DOHH2 (cell line): ENCODE results near the gene ARHGAP11A.

Experiments used
- H3F3A ChIP-seq: fragments of 200-600 bp; sonication (generic), shearing (Covaris generic); 2 replicates; pipeline ENCODE4 v1.6.0; 2016; ENCODE audit warnings: antibody characterized with exemption, mild to moderate bottlenecking; ENCODE audit not compliant: control insufficient read depth, insufficient read depth
- H3K27ac ChIP-seq: fragments of 200-600 bp; sonication (generic); 2 replicates; pipeline ENCODE4 v1.5.1; 2014; ENCODE audit warnings: low read depth, mild to moderate bottlenecking, low read length, moderate library complexity
- H3K27me3 ChIP-seq: fragments of 200-600 bp; sonication (generic); 2 replicates; pipeline ENCODE4 v1.6.1; 2014; ENCODE audit warnings: mild to moderate bottlenecking, low read length, mixed read lengths; ENCODE audit not compliant: control insufficient read depth
- H3K36me3 ChIP-seq: fragments of 200-600 bp; sonication (generic); 2 replicates; pipeline ENCODE4 v1.6.1; 2014; ENCODE audit warnings: mild to moderate bottlenecking, low read length, moderate library complexity, mixed read lengths; ENCODE audit not compliant: control insufficient read depth
- H3K4me1 ChIP-seq: fragments of 200-600 bp; sonication (generic); 2 replicates; pipeline ENCODE4 v1.6.1; 2014; ENCODE audit warnings: mild to moderate bottlenecking, low read length, mixed read lengths; ENCODE audit not compliant: control insufficient read depth
- H3K4me2 ChIP-seq: fragments of 200-600 bp; sonication (generic); 2 replicates; pipeline ENCODE4 v1.6.0; 2014; ENCODE audit warnings: mild to moderate bottlenecking, low read length, moderate library complexity
- H3K4me3 ChIP-seq: fragments of 200-600 bp; sonication (generic); 2 replicates; pipeline ENCODE4 v1.5.1; 2014; ENCODE audit warnings: mild to moderate bottlenecking, low read length, mixed read lengths
- H3K79me2 ChIP-seq: fragments of 200-600 bp; sonication (generic); 2 replicates; pipeline ENCODE4 v1.6.1; 2014; ENCODE audit warnings: mild to moderate bottlenecking, low read length, mixed read lengths; ENCODE audit not compliant: control insufficient read depth
- H3K9me2 ChIP-seq: fragments of 200-600 bp; sonication (generic); replicated peaks from 2 replicates; pipeline ENCODE4 v1.6.1; 2014; ENCODE audit warnings: mild to moderate bottlenecking, low read length, mixed read lengths; ENCODE audit not compliant: control insufficient read depth
- H3K9me3 ChIP-seq: fragments of 200-600 bp; sonication (generic); 2 replicates; pipeline ENCODE4 v1.6.1; 2014; ENCODE audit warnings: antibody characterized with exemption, low read length, mixed read lengths; ENCODE audit not compliant: control insufficient read depth, insufficient read depth
- H4K20me1 ChIP-seq: fragments of 200-600 bp; sonication (generic); 2 replicates; pipeline ENCODE4 v1.6.0; 2014; ENCODE audit warnings: low read depth, mild to moderate bottlenecking, antibody characterized with exemption, low read length, moderate library complexity; ENCODE audit not compliant: control insufficient read depth, insufficient read depth
- CTCF ChIP-seq: fragments of 200-600 bp; sonication (generic); IDR thresholded peaks from one replicate; pipeline ENCODE4 v1.5.1; 2014; ENCODE audit warnings: antibody characterized with exemption, mild to moderate bottlenecking, low read depth, low read length; ENCODE audit not compliant: poor library complexity, severe bottlenecking
- EZH2phosphoT487 ChIP-seq: fragments of 200-600 bp; sonication (generic); IDR thresholded peaks from 2 replicates; pipeline ENCODE4 v1.6.1; 2017; ENCODE audit warnings: borderline replicate concordance, mild to moderate bottlenecking, antibody characterized with exemption, low read length, moderate library complexity, mixed read lengths

ARHGAP11A gene

GRCh38 chr15:32663671-32664070 is 48.4 kb downstream of the ARHGAP11A start:
- Histone ChIP-seq H3K36me3 (no peaks in the 10 kb centered on the region), H3K4me2 (no peak overlapping the region), H3K4me1 (no peaks in the 10 kb centered on the region), H4K20me1 (no peaks in the 10 kb centered on the region), H3K9me2 (no peaks in the 10 kb centered on the region), H3K4me3 (no peak overlapping the region), H3K27ac (no peak overlapping the region), H3F3A (peaks cover 9% of the 10 kb centered on the region; the same call in 1 of the 2 replicates), H3K9me3 (no peaks in the 10 kb centered on the region), H3K27me3 (no peaks in the 10 kb centered on the region), H3K79me2 (no peaks in the 10 kb centered on the region)
- no peak for TF ChIP-seq EZH2phosphoT487
- TF ChIP-seq CTCF: no peak

- no peaks in the 10 kb centered on the region for H4K20me1 ChIP-seq
- H3K4me2 ChIP-seq: no peak overlapping the region
- H3K27me3 ChIP-seq: no peaks in the 10 kb centered on the region
- no peaks in the 10 kb centered on the region for H3K79me2 ChIP-seq
- H3K9me2 ChIP-seq: no peaks in the 10 kb centered on the region
- no peak for TF ChIP-seq CTCF
- H3K36me3 ChIP-seq: no peaks in the 10 kb centered on the region
- no peaks in the 10 kb centered on the region for H3K9me3 ChIP-seq
- no peaks in the 10 kb centered on the region for H3K4me1 ChIP-seq
- no peak overlapping the region for H3K27ac ChIP-seq
- H3K4me3 ChIP-seq: no peak overlapping the region
- peaks cover 9% of the 10 kb centered on the region; the same call in 1 of the 2 replicates for H3F3A ChIP-seq
These were observed 49.5 kb downstream of the ARHGAP11A start for GRCh38 chr15:32664796-32665195.

- Histone ChIP-seq H3K4me1 (no peaks in the 10 kb centered on the region), H4K20me1 (no peaks in the 10 kb centered on the region), H3K79me2 (no peaks in the 10 kb centered on the region), H3K27me3 (no peaks in the 10 kb centered on the region), H3K9me3 (no peaks in the 10 kb centered on the region), H3K27ac (no peak overlapping the region), H3K4me2 (no peak overlapping the region), H3K9me2 (no peaks in the 10 kb centered on the region), H3K36me3 (no peaks in the 10 kb centered on the region), H3K4me3 (no peak overlapping the region), H3F3A (peaks cover under 1% of the 10 kb centered on the region; the same call in 1 of the 2 replicates)
- TF ChIP-seq EZH2phosphoT487 (no peak), CTCF (no peak)
These were observed 52.0 kb downstream of the ARHGAP11A start for GRCh38 chr15:32667321-32667720.

GRCh38 chr15:32668942-32669341 is 53.6 kb downstream of the ARHGAP11A start:
- no peaks in the 10 kb centered on the region for H3K9me2 ChIP-seq
- H3F3A ChIP-seq: no peaks in the 10 kb centered on the region
- H3K4me3 ChIP-seq: no peak overlapping the region
- H3K4me1 ChIP-seq: no peaks in the 10 kb centered on the region
- no peaks in the 10 kb centered on the region for H3K9me3 ChIP-seq
- H3K79me2 ChIP-seq: no peaks in the 10 kb centered on the region
- TF ChIP-seq CTCF (no peak), EZH2phosphoT487 (no peak)
- H3K27me3 ChIP-seq: no peaks in the 10 kb centered on the region
- no peak overlapping the region for H3K27ac ChIP-seq
- no peak overlapping the region for H3K4me2 ChIP-seq
- no peaks in the 10 kb centered on the region for H3K36me3 ChIP-seq
- no peaks in the 10 kb centered on the region for H4K20me1 ChIP-seq
